ENCODE results near the gene TLE1.
"Not testable (repeated sequence)": the region's sequence is repeated elsewhere in the genome, so short reads cannot be mapped to it uniquely, and the experiment has no call there.

TLE1 gene

DNA sequence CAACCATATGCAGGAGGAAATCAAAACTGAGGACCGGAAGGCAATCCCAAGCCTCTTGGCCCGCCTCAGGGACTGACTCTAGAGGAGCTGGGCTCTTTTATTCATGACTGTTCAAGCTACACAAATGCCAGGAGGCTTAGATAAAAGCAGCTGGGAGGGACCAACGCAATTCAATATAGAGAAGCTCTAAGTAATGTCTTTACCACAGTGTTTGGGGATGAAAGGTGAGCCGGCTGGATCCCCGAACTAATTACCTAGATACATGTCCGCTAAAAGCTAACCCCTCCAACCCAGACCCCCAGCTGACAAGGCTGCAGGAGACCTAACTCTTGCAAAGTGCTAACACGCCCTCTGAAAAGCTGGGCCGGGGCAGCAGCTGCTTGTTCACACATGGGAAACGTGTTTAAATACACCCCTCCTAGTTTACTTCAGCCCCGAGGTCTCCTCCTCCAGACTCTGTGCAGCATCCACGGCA, 67.5 kb downstream of the TLE1 start:
- no peak for DNase-seq

DNA sequence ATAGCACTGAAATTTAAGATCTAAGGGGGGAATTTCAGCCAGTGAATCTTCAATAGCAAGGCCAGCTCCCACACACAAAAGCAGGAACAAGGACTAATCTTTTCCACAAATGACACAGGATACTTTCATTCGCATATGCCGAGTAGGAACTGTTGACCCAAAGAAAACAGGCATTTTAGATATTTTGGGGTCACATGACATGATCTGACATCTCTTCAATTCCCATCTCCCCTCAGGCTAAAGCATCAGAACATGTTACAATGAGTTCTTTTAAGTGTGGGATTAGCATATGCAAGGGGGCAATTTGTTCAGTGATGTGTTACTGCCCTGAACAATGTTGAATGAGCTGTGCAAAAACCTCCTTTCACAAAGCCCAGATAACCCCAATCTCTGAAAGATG, 68.2 kb downstream of the TLE1 start:
- no peak for DNase-seq

DNA sequence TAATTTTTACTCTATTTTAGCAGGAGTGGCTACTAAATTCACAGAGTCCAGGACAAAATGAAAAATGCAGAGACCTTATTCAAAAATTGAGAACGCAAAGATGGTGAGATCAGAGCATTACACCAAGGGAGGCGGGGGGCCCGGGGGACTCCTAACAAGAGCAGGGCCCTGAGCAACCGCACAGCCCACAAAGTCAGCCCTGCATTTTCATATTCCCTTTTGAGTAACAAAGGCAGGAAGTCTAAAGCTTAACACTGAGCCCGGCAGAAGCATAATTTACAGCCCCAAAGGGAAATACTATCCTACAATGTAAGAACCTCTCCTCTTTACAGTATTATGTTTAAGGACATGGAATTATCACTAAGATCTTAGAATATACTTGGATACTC, 69.4 kb downstream of the TLE1 start:
- no peak for DNase-seq

DNA sequence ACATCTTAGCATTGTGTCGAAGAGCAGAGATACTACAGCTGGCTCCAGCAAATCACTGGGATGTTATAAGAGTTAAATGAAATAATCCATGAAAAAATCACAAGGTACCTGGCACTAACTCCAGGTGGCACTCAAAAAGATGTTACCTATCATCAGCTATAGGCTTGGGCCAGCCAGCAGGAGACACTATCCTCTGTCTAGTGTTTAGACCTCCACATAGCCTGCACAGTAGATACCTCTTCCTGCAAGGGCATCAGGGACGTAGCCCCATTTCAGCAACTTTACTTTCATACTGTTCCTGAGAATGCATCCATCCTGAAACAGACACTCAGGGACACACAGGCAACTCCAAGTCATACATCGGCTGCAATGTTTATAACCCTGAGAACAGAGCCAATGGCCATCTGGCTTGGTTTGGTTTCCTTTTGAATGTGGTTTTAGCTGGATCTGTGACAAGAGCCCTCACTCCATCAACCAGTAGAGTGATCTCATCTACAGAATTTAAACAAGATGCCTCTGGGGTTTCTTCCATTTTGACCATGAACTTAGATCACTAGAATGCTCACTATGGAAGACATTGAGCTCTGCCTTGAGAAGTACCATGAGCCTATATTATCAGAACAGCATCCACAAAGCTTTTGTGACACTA, 69.9 kb downstream of the TLE1 start:
- DNase-seq: no peak

GRCh38 chr9:81618923-81619322, 70.4 kb downstream of the TLE1 start:
- no peak for DNase-seq

- no peak for DNase-seq
Measured at GRCh38 chr9:81616141-81616540, 73.2 kb downstream of the TLE1 start.

- no peak for DNase-seq
Measured at GRCh38 chr9:81614335-81614734, 75.0 kb downstream of the TLE1 start.

GRCh38 chr9:81613002-81613812, 76.1 kb downstream of the TLE1 start:
- no peak for DNase-seq

DNA sequence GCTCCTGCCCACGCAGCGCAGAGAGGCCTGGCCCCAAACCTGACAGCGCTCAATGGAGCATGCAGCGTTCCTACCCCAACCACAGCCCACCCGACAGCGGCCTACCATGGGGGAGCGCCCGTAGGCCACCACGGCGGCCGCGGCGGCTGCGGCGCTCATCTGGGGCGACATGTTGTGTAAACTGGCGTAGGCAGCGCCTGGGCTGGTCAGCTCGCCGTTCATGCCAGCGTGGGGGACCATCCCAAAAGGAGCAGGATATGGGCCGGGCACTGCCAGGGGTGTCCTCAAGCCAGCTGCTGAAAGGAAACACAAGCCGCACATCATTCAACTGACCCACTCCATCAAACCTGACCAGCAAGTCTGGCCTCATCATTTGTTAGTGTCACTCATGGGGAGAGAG, 77.7 kb downstream of the TLE1 start:
- no peak for DNase-seq

DNA sequence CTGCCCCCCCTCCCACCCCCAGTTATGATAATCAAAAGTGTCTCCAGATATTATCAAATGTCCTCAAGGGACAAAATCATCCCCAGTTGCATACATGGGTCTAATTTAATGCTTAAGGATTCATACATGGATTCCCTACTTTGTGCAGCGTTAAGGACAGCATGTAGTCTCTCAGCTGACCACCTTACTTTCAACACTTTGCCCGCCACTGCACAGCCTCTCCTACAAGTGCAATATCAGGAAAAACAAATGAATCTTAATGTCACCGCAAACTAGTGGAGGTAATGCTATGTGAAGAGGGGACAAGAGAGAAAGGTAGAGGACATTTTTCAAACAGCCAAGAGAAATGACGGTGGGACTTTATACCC, 78.6 kb downstream of the TLE1 start:
- no peak for DNase-seq

DNA sequence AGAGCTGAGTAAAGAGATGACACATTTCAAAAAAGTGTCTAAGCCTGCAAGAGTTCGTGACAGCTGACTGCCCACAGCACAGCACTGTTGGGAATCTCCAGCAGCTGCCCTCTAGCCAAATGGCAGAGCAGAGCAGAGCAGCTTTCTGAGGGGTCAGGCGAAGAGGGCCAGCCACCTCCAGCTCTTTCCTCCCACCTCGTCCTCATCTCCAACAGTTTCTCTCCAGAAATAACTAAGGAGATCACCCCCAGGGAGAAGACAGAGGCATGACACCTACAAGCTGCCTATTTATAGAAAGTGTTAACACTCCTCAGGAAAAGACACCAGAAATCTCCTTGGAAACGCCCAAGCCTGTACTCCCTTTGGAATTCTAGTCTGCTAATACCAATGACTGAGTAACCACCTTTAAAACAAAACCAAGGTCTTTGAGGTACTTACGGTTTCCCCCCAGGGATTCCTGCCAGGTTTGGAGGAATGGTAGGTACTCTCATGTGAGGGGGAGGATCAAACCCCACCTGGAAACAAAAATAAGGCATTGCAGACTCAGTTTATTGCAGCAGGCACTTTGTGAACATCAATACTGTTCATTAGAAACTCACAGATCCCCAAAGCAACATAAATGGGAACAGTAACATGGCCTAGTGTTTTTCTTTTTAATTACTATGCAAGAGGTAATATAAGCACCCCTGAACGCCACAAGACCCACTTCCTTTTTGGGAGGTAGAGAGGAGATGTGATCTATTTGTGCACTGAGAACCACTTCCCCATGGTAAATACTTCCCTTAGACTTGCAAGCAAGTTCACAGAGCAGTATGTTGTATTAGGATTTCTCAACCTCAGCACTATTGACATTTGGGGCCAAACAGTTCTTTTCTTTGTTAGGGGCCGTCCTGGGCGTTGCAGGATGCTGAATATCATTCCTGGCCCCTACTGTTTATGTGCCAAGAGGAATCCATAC, 79.3 kb downstream of the TLE1 start:
- DNase-seq: no peak

DNA sequence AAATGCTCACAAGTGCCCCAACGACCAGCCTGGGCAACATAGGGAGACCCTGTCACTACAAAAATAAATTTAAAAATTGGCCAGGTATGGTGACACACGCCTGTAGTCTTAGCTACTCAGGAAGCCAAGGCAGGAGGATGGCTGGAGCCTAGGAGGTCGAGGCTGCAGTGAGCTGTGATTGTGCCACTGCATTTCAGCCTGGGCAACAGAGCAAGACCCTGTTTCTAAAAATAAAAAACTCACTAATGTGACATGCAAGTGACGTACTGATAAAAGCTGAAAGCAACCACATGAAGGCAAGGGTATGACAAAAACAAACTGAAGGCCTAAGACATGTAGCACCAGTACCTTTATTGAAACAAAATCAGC, 81.1 kb downstream of the TLE1 start:
- no peak for DNase-seq

- no peak for DNase-seq
Measured at GRCh38 chr9:81607593-81608288, 81.6 kb downstream of the TLE1 start.

GRCh38 chr9:81606261-81606660, 83.1 kb downstream of the TLE1 start:
- DNase-seq: not testable (repeated sequence)

DNA sequence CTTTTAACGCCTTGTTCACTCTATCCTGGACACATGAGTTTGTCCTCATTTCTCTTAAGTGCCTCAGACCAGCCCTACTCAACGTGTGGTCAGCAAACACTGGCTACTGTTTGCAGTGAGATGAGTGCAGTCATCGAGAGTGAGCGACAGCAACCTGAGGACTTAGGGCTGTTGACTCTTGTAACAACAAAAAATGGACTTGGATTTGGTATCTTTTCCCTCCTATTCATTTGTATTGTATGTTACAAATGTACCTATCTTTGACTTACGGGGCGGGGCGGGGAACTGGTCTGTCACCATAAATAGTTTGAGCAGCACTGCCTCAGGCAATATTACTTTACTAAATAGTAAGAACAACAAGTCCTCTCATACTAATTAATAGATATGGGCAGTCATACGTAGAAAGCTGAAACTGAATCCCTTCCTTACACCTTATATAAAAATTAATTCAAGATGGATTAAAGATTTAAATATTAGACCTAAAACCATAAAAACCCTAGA, 84.1 kb downstream of the TLE1 start:
- DNase-seq: no peak

DNA sequence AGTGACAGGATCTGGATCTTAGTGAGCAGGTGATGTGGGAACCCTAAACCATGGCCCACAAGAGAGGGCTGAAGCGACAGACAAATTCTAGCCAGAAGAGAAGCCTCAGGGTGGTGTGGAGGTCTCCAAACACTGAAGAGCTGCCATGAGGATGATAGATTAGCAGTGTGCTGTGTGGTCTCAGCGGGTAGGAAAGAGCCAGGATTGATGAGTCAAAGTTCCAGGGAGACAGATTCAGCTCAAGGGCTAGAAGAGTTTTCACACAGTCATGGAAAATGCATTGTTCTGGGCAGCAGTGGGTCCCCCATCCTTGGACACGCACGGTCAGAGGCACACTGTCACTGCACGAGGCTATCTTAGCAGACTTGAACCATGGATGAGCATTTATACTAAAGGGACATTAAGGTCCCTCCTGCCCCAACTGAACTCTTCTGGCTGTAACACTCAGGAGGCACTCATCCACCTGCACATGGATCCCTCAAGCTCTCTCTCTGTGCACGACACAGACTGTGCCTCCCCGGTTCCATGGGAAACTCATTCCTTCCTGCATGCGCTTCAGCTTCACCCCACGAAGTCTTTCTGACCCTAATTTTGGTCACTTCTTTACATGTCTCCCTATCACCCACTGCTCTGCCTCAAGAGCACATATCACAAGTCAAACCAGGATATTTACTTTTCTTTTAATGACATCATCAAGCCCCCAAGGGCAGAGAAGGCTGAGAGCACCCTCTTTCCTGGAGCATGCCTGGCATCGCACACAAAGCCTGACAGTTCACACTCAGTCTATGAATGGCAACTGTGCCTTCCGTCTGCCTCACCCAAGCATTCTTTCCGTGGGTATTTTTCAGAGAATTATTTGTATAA, 84.8 kb downstream of the TLE1 start:
- DNase-seq: no peak

- DNase-seq: no peak
Measured at GRCh38 chr9:81602887-81603680, 86.3 kb downstream of the TLE1 start.

- DNase-seq: no peak
Measured at GRCh38 chr9:81601639-81602623, 87.4 kb downstream of the TLE1 start.

DNA sequence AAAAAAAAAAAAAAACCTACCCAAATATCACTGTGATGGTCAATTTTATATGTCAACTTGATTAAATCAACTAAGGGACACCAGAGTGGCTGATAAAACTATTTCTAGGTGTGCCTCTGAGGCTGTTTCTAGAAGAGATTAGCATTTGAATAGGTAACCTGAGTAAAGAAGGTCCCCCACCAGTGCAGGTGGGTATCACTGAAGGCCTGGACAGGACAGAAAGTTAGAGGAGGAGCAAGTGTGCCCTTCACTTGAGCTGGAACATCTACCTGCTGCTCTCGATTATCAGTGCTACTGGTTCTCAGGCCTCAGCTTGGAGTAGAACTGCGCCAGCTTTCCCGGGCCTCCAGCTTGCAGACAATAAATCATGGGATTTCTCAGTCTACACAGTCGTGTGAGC, 88.7 kb downstream of the TLE1 start:
- DNase-seq: no peak
